GM19035 (cell line): ENCODE results near the gene NLGN1.

Experiments
- ATAC-seq: cut with Tn5 transposase; IDR thresholded peaks from one replicate; pipeline ENCODE4 v1.9.1; 2021; ENCODE audit not compliant: unreplicated experiment

The NLGN1 gene

GRCh38 chr3:173748105-173748504 is 350.6 kb downstream of the NLGN1 start:
- no peak for ATAC-seq

- ATAC-seq = no peak
These were observed 352.6 kb downstream of the NLGN1 start for GRCh38 chr3:173750095-173750494.

- ATAC-seq = no peak
These were observed 353.0 kb downstream of the NLGN1 start for GRCh38 chr3:173750591-173750990.

GRCh38 chr3:173753593-173753992 is 356.0 kb downstream of the NLGN1 start:
- ATAC-seq = no peak

- ATAC-seq = no peak
These were observed 357.6 kb downstream of the NLGN1 start for GRCh38 chr3:173755161-173755560.

- no peak for ATAC-seq
These were observed 363.6 kb downstream of the NLGN1 start for GRCh38 chr3:173761161-173761560.

- no peak for ATAC-seq
These were observed 365.0 kb downstream of the NLGN1 start for GRCh38 chr3:173762501-173762900.

GRCh38 chr3:173770011-173770410 is 372.5 kb downstream of the NLGN1 start:
- ATAC-seq = no peak

- no peak for ATAC-seq
These were observed 373.4 kb downstream of the NLGN1 start for GRCh38 chr3:173770796-173771573.

GRCh38 chr3:173773800-173774199 is 376.3 kb downstream of the NLGN1 start:
- ATAC-seq = no peak

- no peak for ATAC-seq
These were observed 376.8 kb downstream of the NLGN1 start for GRCh38 chr3:173774294-173774693.

GRCh38 chr3:173778251-173778650 is 380.7 kb downstream of the NLGN1 start:
- ATAC-seq = no peak

- ATAC-seq = no peak
These were observed 382.5 kb downstream of the NLGN1 start for GRCh38 chr3:173780067-173780466.

- no peak for ATAC-seq
These were observed 387.5 kb downstream of the NLGN1 start for GRCh38 chr3:173785004-173785403.

- no peak for ATAC-seq
These were observed 392.1 kb downstream of the NLGN1 start for GRCh38 chr3:173789530-173790162.

- ATAC-seq = no peak
These were observed 396.4 kb downstream of the NLGN1 start for GRCh38 chr3:173793963-173794362.

GRCh38 chr3:173796405-173796804 is 398.9 kb downstream of the NLGN1 start:
- ATAC-seq = no peak

GRCh38 chr3:173796890-173797289 is 399.3 kb downstream of the NLGN1 start:
- no peak for ATAC-seq

GRCh38 chr3:173799060-173799816 is 401.7 kb downstream of the NLGN1 start:
- no peak for ATAC-seq

- no peak for ATAC-seq
These were observed 402.6 kb downstream of the NLGN1 start for GRCh38 chr3:173800154-173800553.

GRCh38 chr3:173814809-173815208 is 417.3 kb downstream of the NLGN1 start:
- no peak for ATAC-seq

GRCh38 chr3:173819368-173819767 is 421.8 kb downstream of the NLGN1 start:
- ATAC-seq = no peak
